Central memory CD8-positive, alpha-beta T cell (primary cell): Measurements from ENCODE around the gene MRGPRF.

Experiments
- ATAC-seq: fragments of 150-1000 bp; cut with Tn5 transposase; replicated peaks from 2 replicates; pipeline ENCODE4 v1.10.0; 2022; ENCODE audit warnings: mild to moderate bottlenecking, moderate FRiP score, moderate number of reproducible peaks; ENCODE audit not compliant: poor library complexity, severe bottlenecking; ENCODE audit errors: extremely low read depth
- DNase-seq, 2 donors: peaks; one replicate each; pipeline ENCODE4 v3.0.0; 2021; ENCODE audit warnings: low spot score in 2 of 2
- H3K27ac Mint-ChIP-seq: one replicate; pipeline ENCODE4 v1.8.0; 2022; ENCODE audit warnings: low read depth, mild to moderate bottlenecking, moderate library complexity, mixed read lengths
- H3K27me3 Mint-ChIP-seq: one replicate; pipeline ENCODE4 v1.8.0; 2022; ENCODE audit warnings: mixed read lengths
- H3K36me3 Mint-ChIP-seq: one replicate; pipeline ENCODE4 v1.8.0; 2022; ENCODE audit warnings: mild to moderate bottlenecking, moderate library complexity, mixed read lengths; ENCODE audit not compliant: insufficient read depth
- H3K4me1 Mint-ChIP-seq: one replicate; pipeline ENCODE4 v1.8.0; 2022; ENCODE audit warnings: mixed read lengths
- H3K4me3 Mint-ChIP-seq: one replicate; pipeline ENCODE4 v1.8.0; 2022; ENCODE audit warnings: mild to moderate bottlenecking, moderate library complexity, mixed read lengths
- H3K9me3 Mint-ChIP-seq: one replicate; pipeline ENCODE4 v1.8.0; 2022; ENCODE audit warnings: mixed read lengths

Gene MRGPRF

DNA sequence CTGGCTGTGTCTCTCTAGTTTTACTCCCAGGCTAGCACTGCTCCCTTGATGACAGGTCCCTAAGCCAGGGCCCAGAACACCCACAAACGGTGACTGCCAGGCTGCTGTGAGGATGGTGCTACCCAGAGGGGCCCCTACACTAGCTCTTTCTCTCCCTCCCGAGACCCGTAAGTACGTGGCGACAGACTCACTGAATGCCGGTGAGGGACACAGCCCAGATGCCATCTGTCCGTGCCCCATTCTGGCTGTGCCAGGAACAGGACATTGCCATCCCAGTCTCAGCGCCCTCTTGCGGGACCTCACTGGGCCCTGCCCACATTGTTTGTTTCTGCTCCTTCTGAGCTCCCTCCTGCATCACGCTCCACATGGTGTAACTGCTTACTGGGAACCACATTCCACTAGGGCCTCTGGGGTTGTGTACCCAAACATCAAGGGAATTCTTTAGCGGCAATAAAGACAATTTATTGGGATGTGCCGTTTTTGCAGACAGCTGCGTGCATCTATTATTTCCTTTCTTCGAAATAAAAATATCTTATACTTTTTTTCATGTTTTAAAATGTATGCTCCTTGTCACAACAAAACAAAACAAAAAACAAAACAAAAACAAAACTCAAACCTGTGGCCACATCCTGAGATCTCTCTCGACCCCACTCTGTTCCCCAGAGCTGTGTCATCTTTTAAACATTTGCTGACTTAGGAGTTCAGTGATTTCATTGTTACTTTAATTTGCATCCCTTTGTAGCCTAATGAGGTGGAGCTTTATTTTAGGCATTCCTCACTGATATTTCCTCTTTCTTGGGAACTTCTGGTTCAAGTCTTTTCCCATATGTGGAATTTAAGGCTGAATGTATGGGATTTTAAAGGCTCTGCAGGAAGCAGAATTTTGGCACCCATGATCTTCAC, 31.3 kb upstream of the MRGPRF start:
- ATAC-seq = no peak

DNA sequence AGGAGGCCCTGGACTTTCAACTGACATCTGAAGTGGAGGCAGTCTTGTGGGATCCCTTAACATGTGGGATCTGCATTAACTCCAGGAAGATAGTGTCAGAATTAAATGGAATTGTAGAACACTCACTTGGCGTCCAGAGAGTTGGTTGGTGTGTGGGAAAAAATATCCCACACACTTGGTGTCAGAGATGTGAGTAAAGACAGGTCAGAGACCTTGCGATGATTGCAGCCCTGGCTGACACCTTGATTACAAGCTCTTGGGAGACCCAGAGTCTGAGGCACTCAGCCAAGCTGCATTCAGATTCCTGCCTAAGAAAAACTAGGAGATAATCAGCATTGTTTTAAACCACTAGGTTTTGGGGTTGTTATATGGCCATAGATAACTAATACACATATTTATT, 28.5 kb upstream of the MRGPRF start:
- H3K27ac Mint-ChIP-seq = no peak overlapping the region
- no peaks in the 10 kb centered on the region for H3K4me1 Mint-ChIP-seq
- H3K4me3 Mint-ChIP-seq = no peak overlapping the region
- no peaks in the 10 kb centered on the region for H3K9me3 Mint-ChIP-seq
- H3K27me3 Mint-ChIP-seq = peaks cover under 1% of the 10 kb centered on the region
- no peak for ATAC-seq
- no peak for DNase-seq
- no peaks in the 10 kb centered on the region for H3K36me3 Mint-ChIP-seq

More for the DNA sequence above, 31.3 kb upstream of the MRGPRF start:
- Mint-ChIP-seq H3K27ac (no peak overlapping the region), H3K4me1 (peaks cover 9% of the 10 kb centered on the region), H3K9me3 (no peaks in the 10 kb centered on the region), H3K4me3 (no peak overlapping the region), H3K27me3 (no peaks in the 10 kb centered on the region), H3K36me3 (no peaks in the 10 kb centered on the region)
- no peak for DNase-seq

DNA sequence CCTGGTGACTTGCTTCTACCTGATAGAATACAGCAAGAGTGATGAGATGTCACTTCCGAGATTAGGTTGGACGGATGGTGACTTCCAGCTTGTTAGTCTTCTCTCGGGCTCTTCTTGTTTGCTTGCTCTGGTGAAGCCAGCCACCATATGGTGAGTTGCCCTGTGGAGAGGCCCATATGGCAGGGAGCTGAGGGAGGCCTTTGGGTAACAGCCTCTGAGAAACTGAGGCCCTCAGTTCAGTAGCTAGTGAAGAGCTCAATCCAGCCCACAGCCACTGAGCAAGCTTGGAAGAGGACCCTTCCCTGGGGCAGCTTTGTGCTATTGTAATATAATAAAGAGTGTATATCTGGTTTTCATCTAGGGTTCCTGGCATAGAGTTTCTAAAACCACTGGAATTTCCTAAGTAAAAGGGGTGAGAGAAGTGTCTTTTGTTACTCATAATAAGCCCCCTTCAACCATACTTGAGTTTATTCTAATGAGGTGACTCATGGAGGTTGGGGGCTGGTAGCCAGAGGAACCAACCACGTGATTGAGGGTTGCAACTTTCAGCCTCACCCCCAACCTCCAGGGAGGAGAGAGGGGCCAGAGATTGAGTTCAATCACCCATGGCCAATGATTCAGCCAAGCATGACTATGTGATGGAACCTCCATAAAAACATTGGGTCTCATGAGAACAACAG, 27.7 kb upstream of the MRGPRF start:
- no peak for ATAC-seq
- no peaks in the 10 kb centered on the region for H3K36me3 Mint-ChIP-seq
- H3K9me3 Mint-ChIP-seq = no peaks in the 10 kb centered on the region
- no peak overlapping the region for H3K4me3 Mint-ChIP-seq
- no peak for DNase-seq
- H3K27ac Mint-ChIP-seq = no peak overlapping the region
- peaks cover 9% of the 10 kb centered on the region for H3K27me3 Mint-ChIP-seq
- no peaks in the 10 kb centered on the region for H3K4me1 Mint-ChIP-seq

DNA sequence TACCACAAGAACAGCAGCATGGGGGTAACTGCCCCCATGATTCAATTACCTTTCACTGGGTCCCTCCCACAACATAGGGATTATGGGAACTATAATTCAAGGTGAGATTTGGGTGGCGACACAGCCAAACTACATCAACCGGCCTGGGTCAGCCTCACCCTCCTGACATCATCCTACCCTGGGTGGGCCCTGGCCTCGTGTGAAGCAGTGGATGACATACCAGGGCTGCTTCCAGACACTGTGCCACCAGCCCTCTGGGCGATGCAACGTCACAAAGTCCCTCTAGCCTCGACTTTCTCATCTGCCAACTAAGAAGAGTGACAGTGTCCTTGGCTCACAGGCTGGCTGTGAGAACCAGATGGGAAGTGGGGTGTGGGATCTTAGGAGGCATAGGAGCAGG, 27.0 kb upstream of the MRGPRF start:
- ATAC-seq (no peak), DNase-seq (no peak)
- Mint-ChIP-seq H3K27ac (no peak overlapping the region), H3K9me3 (no peaks in the 10 kb centered on the region), H3K4me3 (no peak overlapping the region), H3K4me1 (no peaks in the 10 kb centered on the region), H3K36me3 (no peaks in the 10 kb centered on the region), H3K27me3 (peaks cover 13% of the 10 kb centered on the region)

DNA sequence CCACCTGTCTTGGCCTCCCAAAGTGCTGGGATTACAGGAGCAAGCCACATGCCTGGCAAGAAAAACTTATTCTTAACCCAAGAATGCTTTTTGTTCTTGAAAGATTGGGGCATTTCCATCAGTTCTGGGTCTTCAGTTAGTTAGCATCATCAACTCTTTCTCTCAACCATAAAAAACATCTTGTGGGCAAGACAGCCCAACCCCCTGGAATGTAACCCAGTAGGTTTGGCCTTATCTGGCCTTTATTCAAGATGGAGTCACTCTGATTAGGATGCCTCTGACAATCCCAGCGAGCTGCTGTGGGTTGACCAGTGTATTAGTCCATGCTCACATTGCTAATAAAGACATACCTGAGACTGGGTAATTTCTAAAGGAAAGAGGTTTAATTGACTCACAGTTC, 26.5 kb upstream of the MRGPRF start:
- Mint-ChIP-seq H3K4me1 (no peaks in the 10 kb centered on the region), H3K27ac (no peak overlapping the region), H3K36me3 (no peaks in the 10 kb centered on the region), H3K4me3 (no peak overlapping the region), H3K9me3 (no peaks in the 10 kb centered on the region), H3K27me3 (peaks cover 18% of the 10 kb centered on the region)
- no peak for DNase-seq
- no peak for ATAC-seq

DNA sequence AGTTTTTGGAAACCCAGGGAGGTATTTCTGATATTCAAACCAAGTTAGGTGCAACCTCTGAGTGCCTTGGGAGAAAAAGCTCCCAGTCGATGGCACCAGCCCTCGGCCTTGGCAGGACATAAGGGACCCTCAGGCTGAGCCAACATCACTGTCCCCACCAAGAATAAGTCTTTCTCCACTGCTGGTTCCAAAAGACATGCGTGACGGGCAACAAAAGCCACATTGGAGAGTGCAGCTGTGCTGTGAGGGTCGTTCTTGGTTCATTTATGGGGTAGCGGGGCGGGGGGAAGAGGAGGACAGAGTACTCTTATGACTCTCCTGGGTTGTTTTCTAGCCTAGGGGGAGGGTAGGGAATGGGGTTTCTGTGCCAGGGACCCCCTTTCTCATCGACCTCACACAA, 24.5 kb upstream of the MRGPRF start:
- H3K4me3 Mint-ChIP-seq = no peak overlapping the region
- H3K27ac Mint-ChIP-seq = no peak overlapping the region
- DNase-seq = no peak
- H3K4me1 Mint-ChIP-seq = no peaks in the 10 kb centered on the region
- peaks cover 34% of the 10 kb centered on the region for H3K27me3 Mint-ChIP-seq
- H3K9me3 Mint-ChIP-seq = no peaks in the 10 kb centered on the region
- no peak for ATAC-seq
- H3K36me3 Mint-ChIP-seq = no peaks in the 10 kb centered on the region

DNA sequence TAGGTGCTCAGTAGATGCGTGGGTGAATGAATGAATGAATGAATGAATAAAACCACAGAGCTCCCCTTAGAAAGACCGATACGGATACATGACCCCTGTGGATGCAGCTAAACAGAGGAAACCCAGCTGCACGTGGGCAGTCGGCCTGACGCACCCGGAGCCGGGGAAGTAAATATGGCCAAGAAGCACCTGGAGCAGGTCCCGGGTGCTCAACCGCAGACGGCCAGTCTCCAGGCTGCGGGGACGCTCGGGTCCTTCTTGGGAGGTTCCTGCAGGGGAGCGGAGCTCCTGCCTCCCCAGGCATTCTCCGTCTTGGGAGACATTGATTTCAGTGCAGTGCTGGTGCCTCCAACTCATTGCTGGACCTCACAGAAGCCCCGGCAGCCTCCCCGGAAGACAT, 24.0 kb upstream of the MRGPRF start:
- Mint-ChIP-seq H3K9me3 (no peaks in the 10 kb centered on the region), H3K4me1 (no peaks in the 10 kb centered on the region)

DNA sequence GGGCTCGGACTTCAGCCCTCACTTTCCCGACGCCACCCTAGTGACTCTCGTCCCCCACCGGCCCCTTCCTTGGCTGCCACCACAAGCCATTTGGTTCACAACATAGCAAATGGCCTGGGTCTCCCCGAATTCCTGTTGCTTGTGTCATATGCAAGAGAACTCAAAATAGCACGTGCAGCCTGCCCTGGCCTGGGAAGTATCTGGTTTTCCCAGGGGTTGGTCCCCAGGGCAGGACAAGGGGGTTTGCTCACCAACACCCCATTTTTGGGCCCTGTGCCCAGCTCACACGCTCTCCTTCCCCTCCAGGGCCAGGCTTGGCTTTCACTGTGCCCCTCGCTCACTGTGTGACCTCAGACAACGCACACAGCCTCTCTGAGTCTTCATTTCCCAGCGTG, 22.9 kb upstream of the MRGPRF start:
- DNase-seq = no peak
- ATAC-seq = no peak
- Mint-ChIP-seq H3K27me3 (peaks cover 35% of the 10 kb centered on the region), H3K4me1 (no peaks in the 10 kb centered on the region), H3K36me3 (no peaks in the 10 kb centered on the region), H3K27ac (no peak overlapping the region), H3K4me3 (no peak overlapping the region), H3K9me3 (no peaks in the 10 kb centered on the region)

More for the DNA sequence above, 24.0 kb upstream of the MRGPRF start:
- ATAC-seq (no peak), DNase-seq (no peak)
- no peaks in the 10 kb centered on the region for H3K36me3 Mint-ChIP-seq
- H3K27me3 Mint-ChIP-seq = peaks cover 35% of the 10 kb centered on the region
- no peak overlapping the region for H3K27ac Mint-ChIP-seq
- no peak overlapping the region for H3K4me3 Mint-ChIP-seq

DNA sequence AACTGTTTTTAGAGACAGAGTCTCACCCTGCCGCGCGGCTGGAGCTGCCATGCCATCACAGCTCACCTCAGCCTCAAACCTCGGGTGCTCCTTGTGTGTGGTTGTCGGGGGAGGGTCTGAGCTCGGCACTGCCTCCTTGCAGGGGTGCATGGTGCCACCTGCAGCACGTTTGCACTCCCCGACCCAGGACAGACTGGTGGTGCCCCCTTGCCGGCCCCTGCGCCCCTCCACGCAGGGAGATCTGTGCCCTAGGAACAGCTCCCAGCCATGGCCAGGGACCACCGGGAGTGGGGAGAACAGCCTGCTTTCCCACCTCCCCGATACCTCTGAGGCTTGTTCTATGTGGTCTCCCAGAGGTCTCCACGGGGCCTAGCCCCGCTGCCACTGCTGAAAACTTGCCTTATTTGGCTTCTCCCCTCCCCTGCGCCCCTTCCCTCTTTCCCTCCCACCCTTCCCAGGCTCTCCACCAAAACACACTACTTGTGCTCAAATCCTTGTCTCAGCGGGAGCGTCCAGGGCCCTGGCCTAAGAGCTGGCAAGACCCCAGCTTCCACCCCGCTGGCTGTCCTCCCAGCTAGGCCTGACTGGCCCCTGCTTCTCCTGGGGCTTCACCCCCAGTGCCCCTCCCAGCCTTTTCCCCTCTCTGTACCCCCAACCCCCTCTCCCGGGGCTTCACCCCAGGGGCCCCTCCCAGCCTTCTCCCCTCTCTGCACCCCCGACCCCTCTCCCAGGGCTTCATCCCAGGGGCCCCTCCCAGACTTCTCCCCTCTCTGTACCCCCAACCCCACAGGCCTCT, 22.3 kb upstream of the MRGPRF start:
- Mint-ChIP-seq H3K27me3 (peaks cover 35% of the 10 kb centered on the region), H3K9me3 (no peaks in the 10 kb centered on the region), H3K27ac (no peak overlapping the region), H3K4me3 (no peak overlapping the region), H3K4me1 (no peaks in the 10 kb centered on the region), H3K36me3 (no peaks in the 10 kb centered on the region)
- ATAC-seq (no peak), DNase-seq (no peak)

DNA sequence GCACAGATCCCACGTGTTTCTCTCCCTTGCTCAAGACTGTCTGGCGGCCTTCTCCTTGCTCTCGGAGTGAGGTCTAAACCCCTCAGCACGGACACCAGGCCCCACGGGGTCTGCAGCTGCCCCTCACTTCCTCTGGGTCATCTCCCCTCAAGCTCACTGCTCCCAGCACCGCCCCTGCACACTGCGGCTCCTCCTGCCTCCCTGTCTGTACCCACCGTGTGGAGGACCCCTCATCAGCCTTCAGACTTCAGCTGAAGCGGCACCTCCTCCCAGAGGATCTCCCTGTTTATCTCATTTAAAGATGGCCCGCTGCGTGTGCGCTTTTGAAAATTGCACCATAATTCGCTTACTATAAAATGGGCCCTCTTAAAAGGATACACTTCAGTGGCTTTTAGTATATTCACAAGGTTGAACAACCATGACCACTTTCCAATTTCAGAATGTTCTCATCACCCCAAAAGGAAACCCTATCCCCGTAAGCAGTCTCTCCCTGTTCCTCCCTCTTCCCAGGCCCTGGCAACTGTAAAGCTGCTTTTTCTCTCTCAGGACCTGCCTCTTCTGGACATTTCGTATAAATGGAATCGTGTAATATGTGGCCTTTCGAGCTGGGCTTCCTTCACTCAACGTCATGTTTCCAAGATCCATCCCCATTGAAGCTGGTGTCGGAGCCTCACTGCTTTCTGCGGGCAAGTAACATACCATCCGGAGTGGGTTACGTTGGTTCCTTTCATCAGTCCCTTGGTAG, 21.2 kb upstream of the MRGPRF start:
- Mint-ChIP-seq H3K4me1 (no peaks in the 10 kb centered on the region), H3K27ac (no peak overlapping the region), H3K27me3 (peaks cover 35% of the 10 kb centered on the region), H3K36me3 (no peaks in the 10 kb centered on the region), H3K4me3 (no peak overlapping the region), H3K9me3 (no peaks in the 10 kb centered on the region)
- ATAC-seq (no peak), DNase-seq (no peak)

DNA sequence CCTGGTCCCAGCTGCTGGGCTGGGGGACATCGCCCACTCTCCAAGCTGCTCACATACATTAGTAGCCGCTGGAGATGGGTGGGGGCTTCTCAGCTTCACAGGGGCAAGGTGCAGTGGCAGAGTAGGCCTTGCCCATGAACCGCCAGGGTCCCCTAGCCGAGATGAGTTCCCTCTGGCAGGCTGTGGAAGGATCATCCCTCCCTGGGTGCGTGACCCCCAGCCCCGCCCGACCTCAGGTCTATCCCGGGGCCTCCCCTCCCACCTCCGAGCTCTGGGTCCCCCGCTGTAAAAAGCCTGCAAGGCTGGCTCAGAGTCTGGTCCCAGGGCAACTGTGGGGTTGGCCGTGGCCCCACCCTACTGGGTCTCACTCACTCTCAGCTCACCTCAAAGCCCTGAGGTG, 20.4 kb upstream of the MRGPRF start:
- peaks cover 35% of the 10 kb centered on the region for H3K27me3 Mint-ChIP-seq
- no peak for ATAC-seq
- H3K9me3 Mint-ChIP-seq = no peaks in the 10 kb centered on the region
- H3K4me1 Mint-ChIP-seq = no peaks in the 10 kb centered on the region
- H3K27ac Mint-ChIP-seq = no peak overlapping the region
- H3K36me3 Mint-ChIP-seq = no peaks in the 10 kb centered on the region
- DNase-seq = no peak
- H3K4me3 Mint-ChIP-seq = no peak overlapping the region

DNA sequence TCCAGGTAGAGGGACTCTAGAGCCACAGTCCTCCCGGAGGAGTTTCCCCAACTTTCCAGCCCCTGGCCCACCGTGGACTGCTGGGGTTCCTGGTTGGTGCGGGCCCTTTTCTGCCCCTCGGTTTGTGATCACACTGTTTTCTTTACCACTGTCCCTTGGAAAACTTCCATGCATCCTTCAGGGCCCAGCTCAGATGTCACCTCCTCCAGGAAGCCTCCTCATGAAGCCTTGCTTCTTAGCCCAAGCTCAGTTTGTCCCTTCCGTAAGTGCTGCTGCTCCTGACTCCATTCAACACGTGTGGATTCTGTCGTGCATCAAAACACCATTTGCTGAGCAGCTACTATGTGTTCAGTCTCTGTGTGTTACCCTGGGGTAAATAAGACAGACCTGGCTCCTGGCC, 19.8 kb upstream of the MRGPRF start:
- peaks cover 35% of the 10 kb centered on the region for H3K27me3 Mint-ChIP-seq
- no peak overlapping the region for H3K4me3 Mint-ChIP-seq
- no peak overlapping the region for H3K27ac Mint-ChIP-seq
- no peaks in the 10 kb centered on the region for H3K9me3 Mint-ChIP-seq
- DNase-seq (no peak), ATAC-seq (no peak)
- H3K4me1 Mint-ChIP-seq = no peaks in the 10 kb centered on the region
- H3K36me3 Mint-ChIP-seq = no peaks in the 10 kb centered on the region
